Measurements from ENCODE around the gene CIAO2A.

CIAO2A gene

GRCh38 chr15:64096668-64097384 is 3.2 kb upstream of the CIAO2A start:
- TF ChIP-seq ZFX (IDR thresholded peaks at IDR 0.05) (no peak), CTCF (conservative IDR thresholded peaks at IDR 0.05) (peak; percentile 35)
- H3K27ac ChIP-seq: peak overlapping the region; percentile 86

- TF ChIP-seq CTCF (conservative IDR thresholded peaks at IDR 0.05): no peak
- 0 out of 2 replicates have a peak, but pooled peaks have one; percentile 24 for TF ChIP-seq ZFX (IDR thresholded peaks at IDR 0.05)
- peak within 1 kb of the TSS; percentile 86 for H3K27ac ChIP-seq
Observed at GRCh38 chr15:64095795-64096667, 2.4 kb upstream of the CIAO2A start, which contains the start of gene SNX1. Gene SNX1 (plus strand): TSS chr15:64095982. CDS start chr15:64096014, 32 bp downstream.

- TF ChIP-seq ZFX (IDR thresholded peaks at IDR 0.05): no peak
- no peak for TF ChIP-seq CTCF (conservative IDR thresholded peaks at IDR 0.05)
- peak overlapping the region; percentile 86 for H3K27ac ChIP-seq
Observed at GRCh38 chr15:64095431-64095794, 1.8 kb upstream of the CIAO2A start.

GRCh38 chr15:64092864-64093626 is 593 bp downstream of the CIAO2A start:
- TF ChIP-seq CTCF (conservative IDR thresholded peaks at IDR 0.05) (no peak), ZFX (IDR thresholded peaks at IDR 0.05) (peak; percentile 65)
- peak overlapping the region; percentile 86 for H3K27ac ChIP-seq

- peak overlapping the region; percentile 86; the same call in 1 of the 2 replicates for H3K27ac ChIP-seq
- TF ChIP-seq CTCF (conservative IDR thresholded peaks at IDR 0.05) (no peak; the same call in 1 of the 2 replicates), ZFX (IDR thresholded peaks at IDR 0.05) (no peak)
Observed at GRCh38 chr15:64092075-64092820, 1.4 kb downstream of the CIAO2A start.

- TF ChIP-seq ZFX (IDR thresholded peaks at IDR 0.05): no peak
- TF ChIP-seq CTCF (conservative IDR thresholded peaks at IDR 0.05): no peak
Observed at GRCh38 chr15:64090527-64090926, 3.1 kb downstream of the CIAO2A start.

More at GRCh38 chr15:64090527-64090926, 3.1 kb downstream of the CIAO2A start:
- H3K27ac ChIP-seq: no peak overlapping the region

All from C4-2B (cell line).